ENCODE results near the gene LRRFIP1.

DNA sequence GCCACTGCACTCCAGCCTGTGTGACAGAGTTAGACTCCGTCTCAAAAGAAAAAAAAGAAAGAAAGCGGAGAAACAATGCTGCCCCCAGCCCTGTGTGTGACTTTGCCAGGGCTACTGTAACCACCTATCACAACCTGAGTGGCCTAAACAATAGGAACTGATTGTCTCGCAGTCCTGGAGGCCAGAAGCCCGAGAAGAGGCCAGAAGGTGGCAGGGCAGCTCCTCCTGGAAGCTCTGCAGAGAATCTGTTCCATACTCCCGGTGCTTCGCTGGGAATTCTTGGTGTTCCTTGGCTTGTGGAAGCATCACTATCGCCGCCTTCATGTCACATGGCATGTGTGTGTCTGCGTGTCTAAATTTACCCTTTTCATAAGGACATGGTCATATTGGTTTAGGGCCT is 22.4 kb upstream of the LRRFIP1 start:
- TF ChIP-seq IRF2 (CRISPR knock-in tag; IDR thresholded peaks at IDR 0.05) (no peak), POLR2AphosphoS2 (IDR thresholded peaks at IDR 0.05; ENCODE audit: low read length) (no peak), PTBP1 (IDR thresholded peaks at IDR 0.05; ENCODE audit: low read depth, low read length) (no peak), EP300 (IDR thresholded peaks at IDR 0.05; ENCODE audit: low read length) (no peak), JUND (IDR thresholded peaks at IDR 0.05; ENCODE audit: borderline replicate concordance, low read depth, low read length) (no peak), JUND (tag; IDR thresholded peaks at IDR 0.05; ENCODE audit: borderline replicate concordance, low read depth, low read length) (no peak), ZNF354B (CRISPR knock-in tag; IDR thresholded peaks at IDR 0.05) (no peak), SREBF2 (CRISPR knock-in tag; IDR thresholded peaks at IDR 0.05) (no peak), EZH2 (IDR thresholded peaks at IDR 0.05; ENCODE audit: borderline replicate concordance, low read depth, low read length) (no peak), TAF15 (IDR thresholded peaks at IDR 0.05; ENCODE audit: low read depth, low read length) (no peak), ATF3 (IDR thresholded peaks at IDR 0.05) (no peak), ATF3 (CRISPR knock-in tag; conservative IDR thresholded peaks at IDR 0.05) (no peak), PHF8 (IDR thresholded peaks at IDR 0.05; ENCODE audit: borderline replicate concordance, low read length) (no peak), YY1 (IDR thresholded peaks at IDR 0.05; ENCODE audit: borderline replicate concordance in 1 of 3, control insufficient read depth in 1 of 3, extremely low read depth in 1 of 3, insufficient read depth in 3 of 3, insufficient read length in 1 of 3, insufficient replicate concordance in 2 of 3, low read depth in 1 of 3, low read length in 2 of 3) (no peak)
- TF ChIP-seq, protein P1, sequence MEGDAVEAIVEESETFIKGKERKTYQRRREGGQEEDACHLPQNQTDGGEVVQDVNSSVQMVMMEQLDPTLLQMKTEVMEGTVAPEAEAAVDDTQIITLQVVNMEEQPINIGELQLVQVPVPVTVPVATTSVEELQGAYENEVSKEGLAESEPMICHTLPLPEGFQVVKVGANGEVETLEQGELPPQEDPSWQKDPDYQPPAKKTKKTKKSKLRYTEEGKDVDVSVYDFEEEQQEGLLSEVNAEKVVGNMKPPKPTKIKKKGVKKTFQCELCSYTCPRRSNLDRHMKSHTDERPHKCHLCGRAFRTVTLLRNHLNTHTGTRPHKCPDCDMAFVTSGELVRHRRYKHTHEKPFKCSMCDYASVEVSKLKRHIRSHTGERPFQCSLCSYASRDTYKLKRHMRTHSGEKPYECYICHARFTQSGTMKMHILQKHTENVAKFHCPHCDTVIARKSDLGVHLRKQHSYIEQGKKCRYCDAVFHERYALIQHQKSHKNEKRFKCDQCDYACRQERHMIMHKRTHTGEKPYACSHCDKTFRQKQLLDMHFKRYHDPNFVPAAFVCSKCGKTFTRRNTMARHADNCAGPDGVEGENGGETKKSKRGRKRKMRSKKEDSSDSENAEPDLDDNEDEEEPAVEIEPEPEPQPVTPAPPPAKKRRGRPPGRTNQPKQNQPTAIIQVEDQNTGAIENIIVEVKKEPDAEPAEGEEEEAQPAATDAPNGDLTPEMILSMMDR (IDR thresholded peaks at IDR 0.05 in 2 of 3, conservative IDR thresholded peaks at IDR 0.05 in 1 of 3; ENCODE audit: insufficient read depth in 2 of 3, low read depth in 1 of 3, low read length in 3 of 3): peak in 2 of 3 experiments; percentile 14 to 24; a peak in 1 of 6 replicates

Data from K562 (cell line).